AG09309 (cell line): ENCODE results near the gene RALGDS.

Experiments used
- DNase-seq: peaks from one replicate; pipeline ENCODE4 v3.0.0-alpha.2; 2010; ENCODE audit warnings: low read depth
- H3K4me3 ChIP-seq: 2 replicates; pipeline ENCODE4 v1.5.1; 2011; ENCODE audit warnings: mild to moderate bottlenecking, low read depth, low read length, moderate library complexity; ENCODE audit not compliant: control insufficient read depth
- TF ChIP-seq, protein P1 (sequence below): IDR thresholded peaks from 2 replicates; pipeline ENCODE4 v1.5.1; 2011; ENCODE audit warnings: mild to moderate bottlenecking, low read depth, low read length, inconsistent platforms; ENCODE audit not compliant: insufficient read depth, control insufficient read depth; ENCODE audit errors: missing control alignments

RALGDS gene

DNA sequence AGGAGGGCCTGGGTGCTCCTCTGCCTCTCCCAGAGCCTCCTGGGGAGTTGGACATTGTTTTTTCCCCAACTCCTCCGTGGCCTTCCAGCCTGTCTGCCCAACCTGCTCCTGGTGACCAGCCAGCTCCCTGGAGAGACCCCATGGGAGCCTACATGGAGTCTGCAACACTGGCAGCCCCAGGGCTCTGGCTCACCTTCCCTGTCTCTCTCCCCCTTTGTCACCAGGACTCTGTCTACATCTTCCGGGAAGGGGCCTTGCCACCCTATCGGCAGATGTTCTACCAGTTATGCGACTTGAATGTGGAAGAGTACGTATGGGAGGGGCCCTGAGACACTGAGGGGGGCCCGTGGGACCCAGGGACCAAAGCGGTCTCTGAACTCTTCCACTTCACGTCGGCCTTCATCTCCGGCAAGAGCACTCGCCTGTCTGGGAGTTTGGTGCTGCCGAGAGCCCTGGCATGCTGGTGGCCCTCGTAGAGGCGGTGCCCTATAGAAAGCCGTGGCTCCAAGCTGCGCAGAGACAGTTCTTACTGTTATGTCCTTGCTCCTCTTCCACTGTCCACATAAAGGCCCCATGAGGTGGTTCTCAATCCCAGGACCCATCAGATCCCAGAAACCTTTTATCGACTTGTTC is 65.1 kb downstream of the RALGDS start:
- no peak overlapping the region for H3K4me3 ChIP-seq
- TF ChIP-seq, protein P1, sequence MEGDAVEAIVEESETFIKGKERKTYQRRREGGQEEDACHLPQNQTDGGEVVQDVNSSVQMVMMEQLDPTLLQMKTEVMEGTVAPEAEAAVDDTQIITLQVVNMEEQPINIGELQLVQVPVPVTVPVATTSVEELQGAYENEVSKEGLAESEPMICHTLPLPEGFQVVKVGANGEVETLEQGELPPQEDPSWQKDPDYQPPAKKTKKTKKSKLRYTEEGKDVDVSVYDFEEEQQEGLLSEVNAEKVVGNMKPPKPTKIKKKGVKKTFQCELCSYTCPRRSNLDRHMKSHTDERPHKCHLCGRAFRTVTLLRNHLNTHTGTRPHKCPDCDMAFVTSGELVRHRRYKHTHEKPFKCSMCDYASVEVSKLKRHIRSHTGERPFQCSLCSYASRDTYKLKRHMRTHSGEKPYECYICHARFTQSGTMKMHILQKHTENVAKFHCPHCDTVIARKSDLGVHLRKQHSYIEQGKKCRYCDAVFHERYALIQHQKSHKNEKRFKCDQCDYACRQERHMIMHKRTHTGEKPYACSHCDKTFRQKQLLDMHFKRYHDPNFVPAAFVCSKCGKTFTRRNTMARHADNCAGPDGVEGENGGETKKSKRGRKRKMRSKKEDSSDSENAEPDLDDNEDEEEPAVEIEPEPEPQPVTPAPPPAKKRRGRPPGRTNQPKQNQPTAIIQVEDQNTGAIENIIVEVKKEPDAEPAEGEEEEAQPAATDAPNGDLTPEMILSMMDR: no peak

DNA sequence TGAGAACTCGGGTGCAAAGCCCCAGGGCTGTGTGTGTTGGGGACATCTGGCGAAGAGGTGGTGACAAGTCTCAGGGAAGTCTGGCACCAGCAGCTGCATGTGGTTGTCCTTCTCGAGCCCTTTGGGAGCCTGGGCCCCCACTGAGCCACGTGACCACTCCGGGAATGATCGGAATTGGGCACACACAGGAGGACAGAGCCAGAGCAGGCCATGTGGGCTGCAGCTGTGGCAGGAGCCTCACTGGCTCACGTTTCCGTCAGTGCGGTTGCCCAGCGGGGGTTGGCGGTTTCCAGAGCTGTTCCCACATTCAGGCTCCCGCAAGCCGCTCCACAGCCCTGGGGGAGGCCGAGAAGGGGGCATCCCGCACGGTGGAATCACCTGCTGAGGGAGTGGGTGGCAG is 66.1 kb downstream of the RALGDS start:
- DNase-seq: peak; percentile 61
- H3K4me3 ChIP-seq: no peak overlapping the region
- TF ChIP-seq, protein P1: no peak

More for the DNA sequence above, 65.1 kb downstream of the RALGDS start:
- no peak for DNase-seq

DNA sequence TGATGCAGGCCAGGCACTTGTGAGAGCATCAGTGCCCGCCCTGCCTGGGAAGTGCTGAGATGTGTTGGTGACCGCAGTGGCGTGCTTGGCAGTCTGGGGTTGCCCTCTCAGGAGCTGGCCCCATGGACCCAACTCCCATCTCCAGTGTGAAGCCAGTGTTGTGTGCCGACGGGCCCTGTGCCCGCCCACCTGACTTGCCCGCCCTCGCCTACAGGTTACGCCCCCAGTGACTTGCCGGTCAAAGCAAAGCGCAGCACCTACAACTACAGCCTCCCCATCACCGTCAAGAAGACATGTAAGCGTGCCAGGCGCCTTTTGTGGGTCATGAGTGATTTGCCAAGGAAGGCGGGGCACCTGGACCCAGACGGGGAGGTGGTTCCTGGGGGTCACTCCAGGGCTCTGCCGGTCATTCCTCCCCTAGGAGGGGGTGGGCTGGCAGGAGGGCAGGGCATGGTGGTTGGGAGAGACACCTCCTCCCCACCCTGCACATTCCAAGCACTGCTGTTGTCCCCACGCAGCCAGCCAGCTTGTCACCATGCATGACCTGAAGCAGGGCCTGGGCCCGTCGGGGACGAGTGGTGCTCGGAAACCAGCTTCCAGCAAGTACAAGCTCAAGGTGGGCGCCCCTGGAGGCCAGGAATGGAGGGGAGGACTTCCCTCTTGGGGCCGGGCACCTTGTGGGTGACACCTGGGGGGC is 66.7 kb downstream of the RALGDS start:
- DNase-seq: no peak
- TF ChIP-seq, protein P1: no peak
- H3K4me3 ChIP-seq: no peak overlapping the region

DNA sequence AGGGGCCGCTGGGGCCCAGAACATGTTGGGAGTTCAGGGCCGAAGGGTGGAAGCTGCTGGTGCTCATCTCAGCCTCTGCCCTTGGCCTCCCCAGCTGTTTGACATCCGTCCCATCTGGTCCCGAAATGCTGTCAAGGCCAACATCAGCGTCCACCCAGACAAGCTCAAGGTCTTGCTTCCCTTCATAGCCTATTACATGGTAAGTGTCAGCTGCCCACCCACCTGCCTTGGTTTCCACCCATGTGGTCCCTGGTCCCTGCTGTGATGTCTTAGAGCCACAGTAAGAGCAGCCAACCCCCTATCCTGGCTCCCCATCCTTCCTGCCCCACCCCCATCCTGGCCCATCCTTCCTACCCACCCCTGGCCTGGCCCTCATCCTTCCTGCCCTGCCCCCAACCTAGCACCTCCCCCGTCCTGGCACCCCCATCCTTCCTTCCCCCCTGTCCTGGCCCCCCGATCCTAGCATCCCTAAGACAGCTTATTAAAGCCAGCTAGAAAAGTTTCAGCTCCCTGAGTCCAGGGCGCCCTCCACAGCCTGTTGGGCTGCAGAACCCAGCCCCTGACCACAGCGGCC is 69.0 kb downstream of the RALGDS start:
- TF ChIP-seq, protein P1: no peak
- no peak overlapping the region for H3K4me3 ChIP-seq
- no peak for DNase-seq

DNA sequence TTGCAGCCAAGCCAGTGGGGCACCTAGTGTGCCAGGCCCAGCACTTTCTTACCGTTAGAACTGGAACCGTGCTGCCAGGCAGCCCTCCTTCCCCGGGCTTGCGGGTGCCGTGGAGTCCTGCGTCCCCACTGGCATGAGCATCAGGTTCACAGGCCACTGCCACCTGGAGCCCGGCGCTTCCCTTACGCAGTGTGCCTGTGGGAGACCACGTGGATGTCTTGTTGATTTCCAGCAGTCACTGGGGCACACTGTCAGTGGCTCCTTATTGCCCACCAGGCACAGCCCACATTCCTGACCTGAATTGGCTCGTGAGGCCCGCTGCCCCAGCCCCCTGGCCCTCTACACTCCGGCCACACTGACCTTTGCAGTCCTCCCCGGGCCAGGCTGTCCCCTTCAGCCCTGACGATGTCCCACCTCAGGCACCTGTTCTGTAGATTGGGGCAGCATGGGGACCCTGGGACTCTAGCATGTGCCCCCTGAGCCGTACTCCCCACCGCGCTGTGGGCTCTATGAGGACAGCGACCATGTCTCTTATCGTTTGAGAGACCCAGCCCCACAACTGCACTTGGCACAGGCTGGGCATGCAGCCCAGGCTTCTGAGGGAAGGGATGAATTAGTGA is 69.6 kb downstream of the RALGDS start:
- TF ChIP-seq, protein P1: no peak
- H3K4me3 ChIP-seq: no peak overlapping the region
- DNase-seq: no peak

DNA sequence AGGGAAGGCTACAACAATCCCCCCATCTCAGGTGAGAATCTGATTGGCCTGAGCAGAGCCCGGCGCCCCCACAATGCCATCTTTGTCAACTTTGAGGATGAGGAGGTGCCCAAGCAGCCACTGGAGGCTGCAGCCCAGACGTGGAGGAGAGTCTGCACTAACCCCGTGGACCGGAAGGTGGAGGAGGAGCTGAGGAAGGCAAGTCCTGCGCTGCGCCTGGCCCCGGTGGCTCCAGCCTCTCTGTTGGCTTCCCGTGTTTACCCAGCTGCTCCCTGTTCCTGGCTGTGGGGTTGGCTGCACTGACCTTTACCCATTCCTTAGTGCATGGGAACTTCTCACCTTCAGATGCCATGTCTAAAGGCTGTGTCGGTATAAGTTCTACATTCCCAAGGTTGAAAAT is 70.3 kb downstream of the RALGDS start:
- no peak overlapping the region for H3K4me3 ChIP-seq
- TF ChIP-seq, protein P1: no peak
- no peak for DNase-seq
